GM23338 (cell line): ENCODE results near the gene CTNNA3.

Experiments used
- CREB1 ChIP-seq: fragments of 250-450 bp; sonication (Bioruptor Pico); IDR thresholded peaks from 2 replicates; pipeline ENCODE4 v1.5.0; 2020; ENCODE audit warnings: low read depth, mild to moderate bottlenecking, moderate library complexity
- EZH2 ChIP-seq: fragments of 200-600 bp; sonication (generic); IDR thresholded peaks from one replicate; pipeline ENCODE4 v1.8.0; 2017; ENCODE audit warnings: antibody characterized with exemption, mild to moderate bottlenecking, low read depth; ENCODE audit not compliant: unreplicated experiment
- EZH2phosphoT487 ChIP-seq: fragments of 200-600 bp; sonication (generic); IDR thresholded peaks from one replicate; pipeline ENCODE4 v1.8.1; 2018; ENCODE audit warnings: antibody characterized with exemption; ENCODE audit not compliant: unreplicated experiment
- JUNB ChIP-seq: IDR thresholded peaks from one replicate; pipeline ENCODE4 v1.6.1; 2016; ENCODE audit warnings: antibody characterized with exemption; ENCODE audit not compliant: unreplicated experiment
- NANOG ChIP-seq: IDR thresholded peaks from 2 replicates; pipeline ENCODE4 v1.6.1; 2016; ENCODE audit warnings: antibody characterized with exemption, borderline replicate concordance
- POLR2AphosphoS5 ChIP-seq: IDR thresholded peaks from 2 replicates; pipeline ENCODE4 v1.6.1; 2016; ENCODE audit warnings: antibody characterized with exemption, low read depth
- STAT1 ChIP-seq: IDR thresholded peaks from one replicate; pipeline ENCODE4 v1.6.1; 2016; ENCODE audit warnings: antibody characterized with exemption; ENCODE audit not compliant: unreplicated experiment
- ZNF114 ChIP-seq: fragments of 250-450 bp; sonication (Bioruptor Pico); IDR thresholded peaks from 2 replicates; pipeline ENCODE4 v1.5.0; 2020; ENCODE audit warnings: mild to moderate bottlenecking, moderate library complexity
- ZNF331 ChIP-seq: fragments of 250-450 bp; sonication (Bioruptor Pico); IDR thresholded peaks from 2 replicates; pipeline ENCODE4 v1.5.0; 2020; ENCODE audit warnings: low read depth, mild to moderate bottlenecking, moderate library complexity
- TF ChIP-seq, protein P1 (sequence below), 2 experiments: fragments of 200-600 bp in 1 of 2; sonication (generic) in 1 of 2; conservative IDR thresholded peaks; 2 replicates each; pipeline versions ENCODE4 v1.5.1 to v1.6.1; 2016 to 2017; ENCODE audit warnings: antibody characterized with exemption in 2 of 2, low read depth in 2 of 2, mild to moderate bottlenecking in 2 of 2, moderate library complexity in 1 of 2
- TF ChIP-seq, protein P2 (sequence below): IDR thresholded peaks from one replicate; pipeline ENCODE4 v1.6.1; 2018; ENCODE audit warnings: antibody characterized with exemption; ENCODE audit not compliant: unreplicated experiment
- TF ChIP-seq, protein P3 (sequence below): fragments of 250-450 bp; sonication (Bioruptor Pico); IDR thresholded peaks from 2 replicates; pipeline ENCODE4 v1.5.0; 2020; ENCODE audit warnings: mild to moderate bottlenecking, moderate library complexity
- TF ChIP-seq, protein P4 (sequence below): IDR thresholded peaks from 2 replicates; pipeline ENCODE4 v1.6.1; 2016; ENCODE audit warnings: antibody characterized with exemption

DNA sequence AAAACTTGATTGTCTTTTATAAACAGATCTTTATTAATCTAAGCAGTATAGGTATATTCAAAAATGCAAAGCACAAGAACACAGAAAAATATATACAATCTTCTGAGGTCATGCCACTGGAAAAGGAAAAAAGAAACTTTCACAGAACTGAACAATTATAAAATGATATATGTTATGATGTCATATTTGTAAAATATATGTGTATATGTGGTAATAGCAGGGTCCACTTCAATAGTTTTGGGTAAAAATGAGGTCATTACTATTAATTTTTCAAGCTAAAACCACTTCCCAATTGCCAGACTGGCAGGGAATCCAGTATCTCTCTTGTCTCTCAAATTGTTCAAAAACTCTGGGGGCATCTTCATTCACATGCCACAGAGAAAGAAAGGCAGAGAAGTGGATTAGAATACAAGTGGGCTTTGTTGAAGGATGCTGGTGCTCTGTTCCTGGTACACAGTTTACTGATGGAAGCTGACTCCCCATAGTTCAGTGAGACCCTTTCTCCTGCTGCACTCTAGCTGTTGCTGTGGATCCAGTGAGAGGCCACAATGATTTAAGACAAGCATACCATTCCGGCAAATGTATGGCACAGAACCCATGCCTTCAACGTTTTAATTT is 19.7 kb downstream of the CTNNA3 start:
- TF ChIP-seq, protein P1, sequence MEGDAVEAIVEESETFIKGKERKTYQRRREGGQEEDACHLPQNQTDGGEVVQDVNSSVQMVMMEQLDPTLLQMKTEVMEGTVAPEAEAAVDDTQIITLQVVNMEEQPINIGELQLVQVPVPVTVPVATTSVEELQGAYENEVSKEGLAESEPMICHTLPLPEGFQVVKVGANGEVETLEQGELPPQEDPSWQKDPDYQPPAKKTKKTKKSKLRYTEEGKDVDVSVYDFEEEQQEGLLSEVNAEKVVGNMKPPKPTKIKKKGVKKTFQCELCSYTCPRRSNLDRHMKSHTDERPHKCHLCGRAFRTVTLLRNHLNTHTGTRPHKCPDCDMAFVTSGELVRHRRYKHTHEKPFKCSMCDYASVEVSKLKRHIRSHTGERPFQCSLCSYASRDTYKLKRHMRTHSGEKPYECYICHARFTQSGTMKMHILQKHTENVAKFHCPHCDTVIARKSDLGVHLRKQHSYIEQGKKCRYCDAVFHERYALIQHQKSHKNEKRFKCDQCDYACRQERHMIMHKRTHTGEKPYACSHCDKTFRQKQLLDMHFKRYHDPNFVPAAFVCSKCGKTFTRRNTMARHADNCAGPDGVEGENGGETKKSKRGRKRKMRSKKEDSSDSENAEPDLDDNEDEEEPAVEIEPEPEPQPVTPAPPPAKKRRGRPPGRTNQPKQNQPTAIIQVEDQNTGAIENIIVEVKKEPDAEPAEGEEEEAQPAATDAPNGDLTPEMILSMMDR (conservative IDR thresholded peaks at IDR 0.05; ENCODE audit: low read depth in 2 of 2) = no peak
- TF ChIP-seq, protein P2, sequence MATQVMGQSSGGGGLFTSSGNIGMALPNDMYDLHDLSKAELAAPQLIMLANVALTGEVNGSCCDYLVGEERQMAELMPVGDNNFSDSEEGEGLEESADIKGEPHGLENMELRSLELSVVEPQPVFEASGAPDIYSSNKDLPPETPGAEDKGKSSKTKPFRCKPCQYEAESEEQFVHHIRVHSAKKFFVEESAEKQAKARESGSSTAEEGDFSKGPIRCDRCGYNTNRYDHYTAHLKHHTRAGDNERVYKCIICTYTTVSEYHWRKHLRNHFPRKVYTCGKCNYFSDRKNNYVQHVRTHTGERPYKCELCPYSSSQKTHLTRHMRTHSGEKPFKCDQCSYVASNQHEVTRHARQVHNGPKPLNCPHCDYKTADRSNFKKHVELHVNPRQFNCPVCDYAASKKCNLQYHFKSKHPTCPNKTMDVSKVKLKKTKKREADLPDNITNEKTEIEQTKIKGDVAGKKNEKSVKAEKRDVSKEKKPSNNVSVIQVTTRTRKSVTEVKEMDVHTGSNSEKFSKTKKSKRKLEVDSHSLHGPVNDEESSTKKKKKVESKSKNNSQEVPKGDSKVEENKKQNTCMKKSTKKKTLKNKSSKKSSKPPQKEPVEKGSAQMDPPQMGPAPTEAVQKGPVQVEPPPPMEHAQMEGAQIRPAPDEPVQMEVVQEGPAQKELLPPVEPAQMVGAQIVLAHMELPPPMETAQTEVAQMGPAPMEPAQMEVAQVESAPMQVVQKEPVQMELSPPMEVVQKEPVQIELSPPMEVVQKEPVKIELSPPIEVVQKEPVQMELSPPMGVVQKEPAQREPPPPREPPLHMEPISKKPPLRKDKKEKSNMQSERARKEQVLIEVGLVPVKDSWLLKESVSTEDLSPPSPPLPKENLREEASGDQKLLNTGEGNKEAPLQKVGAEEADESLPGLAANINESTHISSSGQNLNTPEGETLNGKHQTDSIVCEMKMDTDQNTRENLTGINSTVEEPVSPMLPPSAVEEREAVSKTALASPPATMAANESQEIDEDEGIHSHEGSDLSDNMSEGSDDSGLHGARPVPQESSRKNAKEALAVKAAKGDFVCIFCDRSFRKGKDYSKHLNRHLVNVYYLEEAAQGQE = no peak
- no peak for TF ChIP-seq EZH2
- TF ChIP-seq POLR2AphosphoS5 = no peak
- no peak for TF ChIP-seq EZH2phosphoT487
- no peak for TF ChIP-seq JUNB
- no peak for TF ChIP-seq CREB1 (CRISPR knock-in tag)
- no peak for TF ChIP-seq STAT1
- no peak for TF ChIP-seq ZNF114 (CRISPR knock-in tag)
- TF ChIP-seq, protein P3, sequence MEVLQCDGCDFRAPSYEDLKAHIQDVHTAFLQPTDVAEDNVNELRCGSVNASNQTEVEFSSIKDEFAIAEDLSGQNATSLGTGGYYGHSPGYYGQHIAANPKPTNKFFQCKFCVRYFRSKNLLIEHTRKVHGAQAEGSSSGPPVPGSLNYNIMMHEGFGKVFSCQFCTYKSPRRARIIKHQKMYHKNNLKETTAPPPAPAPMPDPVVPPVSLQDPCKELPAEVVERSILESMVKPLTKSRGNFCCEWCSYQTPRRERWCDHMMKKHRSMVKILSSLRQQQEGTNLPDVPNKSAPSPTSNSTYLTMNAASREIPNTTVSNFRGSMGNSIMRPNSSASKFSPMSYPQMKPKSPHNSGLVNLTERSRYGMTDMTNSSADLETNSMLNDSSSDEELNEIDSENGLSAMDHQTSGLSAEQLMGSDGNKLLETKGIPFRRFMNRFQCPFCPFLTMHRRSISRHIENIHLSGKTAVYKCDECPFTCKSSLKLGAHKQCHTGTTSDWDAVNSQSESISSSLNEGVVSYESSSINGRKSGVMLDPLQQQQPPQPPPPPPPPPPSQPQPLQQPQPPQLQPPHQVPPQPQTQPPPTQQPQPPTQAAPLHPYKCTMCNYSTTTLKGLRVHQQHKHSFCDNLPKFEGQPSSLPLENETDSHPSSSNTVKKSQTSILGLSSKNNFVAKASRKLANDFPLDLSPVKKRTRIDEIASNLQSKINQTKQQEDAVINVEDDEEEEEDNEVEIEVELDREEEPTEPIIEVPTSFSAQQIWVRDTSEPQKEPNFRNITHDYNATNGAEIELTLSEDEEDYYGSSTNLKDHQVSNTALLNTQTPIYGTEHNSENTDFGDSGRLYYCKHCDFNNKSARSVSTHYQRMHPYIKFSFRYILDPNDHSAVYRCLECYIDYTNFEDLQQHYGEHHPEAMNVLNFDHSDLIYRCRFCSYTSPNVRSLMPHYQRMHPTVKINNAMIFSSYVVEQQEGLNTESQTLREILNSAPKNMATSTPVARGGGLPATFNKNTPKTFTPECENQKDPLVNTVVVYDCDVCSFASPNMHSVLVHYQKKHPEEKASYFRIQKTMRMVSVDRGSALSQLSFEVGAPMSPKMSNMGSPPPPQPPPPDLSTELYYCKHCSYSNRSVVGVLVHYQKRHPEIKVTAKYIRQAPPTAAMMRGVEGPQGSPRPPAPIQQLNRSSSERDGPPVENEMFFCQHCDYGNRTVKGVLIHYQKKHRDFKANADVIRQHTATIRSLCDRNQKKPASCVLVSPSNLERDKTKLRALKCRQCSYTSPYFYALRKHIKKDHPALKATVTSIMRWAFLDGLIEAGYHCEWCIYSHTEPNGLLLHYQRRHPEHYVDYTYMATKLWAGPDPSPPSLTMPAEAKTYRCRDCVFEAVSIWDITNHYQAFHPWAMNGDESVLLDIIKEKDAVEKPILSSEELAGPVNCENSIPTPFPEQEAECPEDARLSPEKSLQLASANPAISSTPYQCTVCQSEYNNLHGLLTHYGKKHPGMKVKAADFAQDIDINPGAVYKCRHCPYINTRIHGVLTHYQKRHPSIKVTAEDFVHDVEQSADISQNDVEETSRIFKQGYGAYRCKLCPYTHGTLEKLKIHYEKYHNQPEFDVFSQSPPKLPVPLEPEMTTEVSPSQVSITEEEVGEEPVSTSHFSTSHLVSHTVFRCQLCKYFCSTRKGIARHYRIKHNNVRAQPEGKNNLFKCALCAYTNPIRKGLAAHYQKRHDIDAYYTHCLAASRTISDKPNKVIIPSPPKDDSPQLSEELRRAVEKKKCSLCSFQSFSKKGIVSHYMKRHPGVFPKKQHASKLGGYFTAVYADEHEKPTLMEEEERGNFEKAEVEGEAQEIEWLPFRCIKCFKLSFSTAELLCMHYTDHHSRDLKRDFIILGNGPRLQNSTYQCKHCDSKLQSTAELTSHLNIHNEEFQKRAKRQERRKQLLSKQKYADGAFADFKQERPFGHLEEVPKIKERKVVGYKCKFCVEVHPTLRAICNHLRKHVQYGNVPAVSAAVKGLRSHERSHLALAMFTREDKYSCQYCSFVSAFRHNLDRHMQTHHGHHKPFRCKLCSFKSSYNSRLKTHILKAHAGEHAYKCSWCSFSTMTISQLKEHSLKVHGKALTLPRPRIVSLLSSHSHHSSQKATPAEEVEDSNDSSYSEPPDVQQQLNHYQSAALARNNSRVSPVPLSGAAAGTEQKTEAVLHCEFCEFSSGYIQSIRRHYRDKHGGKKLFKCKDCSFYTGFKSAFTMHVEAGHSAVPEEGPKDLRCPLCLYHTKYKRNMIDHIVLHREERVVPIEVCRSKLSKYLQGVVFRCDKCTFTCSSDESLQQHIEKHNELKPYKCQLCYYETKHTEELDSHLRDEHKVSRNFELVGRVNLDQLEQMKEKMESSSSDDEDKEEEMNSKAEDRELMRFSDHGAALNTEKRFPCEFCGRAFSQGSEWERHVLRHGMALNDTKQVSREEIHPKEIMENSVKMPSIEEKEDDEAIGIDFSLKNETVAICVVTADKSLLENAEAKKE (CRISPR knock-in tag) = no peak
- no peak for TF ChIP-seq NANOG
- TF ChIP-seq ZNF331 (CRISPR knock-in tag) = no peak
- TF ChIP-seq, protein P4, sequence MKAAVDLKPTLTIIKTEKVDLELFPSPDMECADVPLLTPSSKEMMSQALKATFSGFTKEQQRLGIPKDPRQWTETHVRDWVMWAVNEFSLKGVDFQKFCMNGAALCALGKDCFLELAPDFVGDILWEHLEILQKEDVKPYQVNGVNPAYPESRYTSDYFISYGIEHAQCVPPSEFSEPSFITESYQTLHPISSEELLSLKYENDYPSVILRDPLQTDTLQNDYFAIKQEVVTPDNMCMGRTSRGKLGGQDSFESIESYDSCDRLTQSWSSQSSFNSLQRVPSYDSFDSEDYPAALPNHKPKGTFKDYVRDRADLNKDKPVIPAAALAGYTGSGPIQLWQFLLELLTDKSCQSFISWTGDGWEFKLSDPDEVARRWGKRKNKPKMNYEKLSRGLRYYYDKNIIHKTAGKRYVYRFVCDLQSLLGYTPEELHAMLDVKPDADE = no peak
